ENCODE results near the gene NFKBIB. TPM values are rescaled to one million over a fixed set of nuclear protein-coding genes. Genes with fewer than 3 reads are reported as not detected.
A peak's percentile ranks its signal among the peaks of the same experiment; 100 is the strongest.

The NFKBIB gene
- total and polyA plus RNA-seq, 8 donors = 5.1 to 34.2 (median 7.0) TPM

- Histone ChIP-seq H3K36me3 (peaks cover 0 to 46% of the 10 kb centered on the region in 2 donors), H3K27me3 (no peaks in the 10 kb centered on the region), H3K9me3 (no peaks in the 10 kb centered on the region), H3K27ac (no peak overlapping the region), H3K4me1 (peaks cover 2 to 13% of the 10 kb centered on the region in 2 donors), H3K4me3 (no peak overlapping the region)
- ATAC-seq = no peak
- DNase-seq = no peak
- no peak for TF ChIP-seq CTCF (IDR thresholded peaks at IDR 0.05)
- intact Hi-C loops (cut with DNase I) = no loop called here
Observed at GRCh38 chr19:38924388-38924787, 24.6 kb downstream of the NFKBIB start.

- Histone ChIP-seq H3K27ac (no peak overlapping the region), H3K27me3 (no peaks in the 10 kb centered on the region), H3K36me3 (peaks cover 0 to 41% of the 10 kb centered on the region in 2 donors), H3K9me3 (no peaks in the 10 kb centered on the region), H3K4me1 (peaks cover 11 to 46% of the 10 kb centered on the region in 2 donors), H3K4me3 (no peak overlapping the region)
- intact Hi-C loops (cut with DNase I) = no loop called here
- TF ChIP-seq CTCF (IDR thresholded peaks at IDR 0.05) = no peak
- ATAC-seq (no peak), DNase-seq (no peak)
Observed at GRCh38 chr19:38928391-38929001, 28.7 kb downstream of the NFKBIB start.

- peak; percentile 99 to 100 for TF ChIP-seq CTCF (IDR thresholded peaks at IDR 0.05)
- intact Hi-C loops (cut with DNase I) = no loop called here
- Histone ChIP-seq H3K27ac (peak within 1 kb of the TSS; percentile 85 to 88), H3K27me3 (no peaks in the 10 kb centered on the region), H3K36me3 (peaks cover 0 to 24% of the 10 kb centered on the region in 2 donors), H3K9me3 (peaks cover 0 to 3% of the 10 kb centered on the region in 2 donors), H3K4me1 (peaks cover 11 to 46% of the 10 kb centered on the region in 2 donors), H3K4me3 (peak within 1 kb of the TSS; percentile 55 to 76)
- peak; percentile 93 for ATAC-seq
- peak in 3 of 4 donors; percentile 93 to 97 (median 97) for DNase-seq
Observed at GRCh38 chr19:38929929-38930775, 30.4 kb downstream of the NFKBIB start, which contains the start of gene SARS2. Gene SARS2, minus strand, starts transcription at chr19:38930763. Its CDS starts 27 bp downstream, at chr19:38930736.

- intact Hi-C loops (cut with DNase I) = no loop called here
- H3K27ac ChIP-seq = peak within 1 kb of the TSS; percentile 85 to 88
- H3K4me3 ChIP-seq = peak within 1 kb of the TSS; percentile 55 to 76
- ATAC-seq (peak; percentile 97), DNase-seq (peak; percentile 96 to 100 (median 99))
- no peak for TF ChIP-seq CTCF (IDR thresholded peaks at IDR 0.05)
- H3K9me3 ChIP-seq = peaks cover 0 to 5% of the 10 kb centered on the region in 2 donors
- peaks cover 11 to 46% of the 10 kb centered on the region in 2 donors for H3K4me1 ChIP-seq
- H3K36me3 ChIP-seq = peaks cover 0 to 17% of the 10 kb centered on the region in 2 donors
- no peaks in the 10 kb centered on the region for H3K27me3 ChIP-seq
Observed at GRCh38 chr19:38930776-38931520, 31.2 kb downstream of the NFKBIB start, which contains the start of gene MRPS12. Gene MRPS12, plus strand, starts transcription at chr19:38930944. Its CDS starts 351 bp downstream, at chr19:38931295.

All from left lung (tissue), 10 donors.